ENCODE data around the gene PLB1. TPM values are rescaled to one million over a fixed set of nuclear protein-coding genes. Genes with fewer than 3 reads are reported as not detected.
A peak's percentile ranks its signal among the peaks of the same experiment; 100 is the strongest.

PLB1 gene
- polyA plus RNA-seq (2011; rRNA removed) (0.38 and 0.39 TPM in 2 replicates), polyA minus RNA-seq (2011; rRNA and poly(A)+ RNA removed) (0.71 and 0.82 TPM in 2 replicates)

- DNase-seq (ENCODE audit: low read depth): no peak
- no peaks in the 10 kb centered on the region for H3K36me3 ChIP-seq (ENCODE audit: control insufficient read depth, insufficient read depth, low read length)
- ChIA-PET CTCF (no interaction called here), POLR2A (no interaction called here)
- TF ChIP-seq CTCF (IDR thresholded peaks at IDR 0.05; ENCODE audit: insufficient read depth, low read depth, low read length): no peak
- no peak within 1 kb of the TSS for H3K4me3 ChIP-seq (ENCODE audit: low read depth, low read length)
- H3K27me3 ChIP-seq (ENCODE audit: control insufficient read depth, insufficient read depth, low read length): peaks cover 26% of the 10 kb centered on the region
These were observed at the start of gene PLB1 for GRCh38 chr2:28495551-28496250. Gene PLB1 (plus strand): TSS chr2:28496060. CDS start chr2:28496115, 55 bp downstream.

GRCh38 chr2:28446531-28446930 lies 49.3 kb upstream of the PLB1 start:
- no peak overlapping the region for H3K4me3 ChIP-seq (ENCODE audit: low read depth, low read length)
- no peaks in the 10 kb centered on the region for H3K36me3 ChIP-seq (ENCODE audit: control insufficient read depth, insufficient read depth, low read length)
- POLR2A ChIA-PET: interaction anchor here (0.6 kb wide), 1 partner anchor 11 kb away, joined by 4 read pairs; no protein-coding TSS in a partner anchor
- no peaks in the 10 kb centered on the region for H3K27me3 ChIP-seq (ENCODE audit: control insufficient read depth, insufficient read depth, low read length)
- TF ChIP-seq CTCF (IDR thresholded peaks at IDR 0.05; ENCODE audit: insufficient read depth, low read depth, low read length): no peak
- DNase-seq (ENCODE audit: low read depth): no peak
- CTCF ChIA-PET: interaction anchor here (0.7 to 1.6 kb wide), 6 partner anchors 14 to 729 kb away, joined by 3 to 6 read pairs (median 3); no protein-coding TSS in a partner anchor

GRCh38 chr2:28447086-28447485 lies 48.8 kb upstream of the PLB1 start:
- CTCF ChIA-PET: interaction anchor here (0.7 to 1.6 kb wide), 4 partner anchors 51 to 723 kb away, joined by 3 to 6 read pairs (median 4); no protein-coding TSS in a partner anchor
- POLR2A ChIA-PET: no interaction called here
- Histone ChIP-seq H3K27me3 (ENCODE audit: control insufficient read depth, insufficient read depth, low read length) (no peaks in the 10 kb centered on the region), H3K4me3 (ENCODE audit: low read depth, low read length) (no peak overlapping the region), H3K36me3 (ENCODE audit: control insufficient read depth, insufficient read depth, low read length) (no peaks in the 10 kb centered on the region)
- TF ChIP-seq CTCF (IDR thresholded peaks at IDR 0.05; ENCODE audit: insufficient read depth, low read depth, low read length): no peak
- DNase-seq (ENCODE audit: low read depth): no peak

- no peaks in the 10 kb centered on the region for H3K27me3 ChIP-seq (ENCODE audit: control insufficient read depth, insufficient read depth, low read length)
- ChIA-PET CTCF (interaction anchor here (0.6 to 1.7 kb wide), 5 partner anchors 34 to 744 kb away, joined by 3 to 4 read pairs (median 3); no protein-coding TSS in a partner anchor), POLR2A (interaction anchor here (0.5 to 0.8 kb wide), 2 partner anchors 19 to 742 kb away, joined by 3 to 4 read pairs; no protein-coding TSS in a partner anchor)
- H3K36me3 ChIP-seq (ENCODE audit: control insufficient read depth, insufficient read depth, low read length): no peaks in the 10 kb centered on the region
- H3K4me3 ChIP-seq (ENCODE audit: low read depth, low read length): no peak overlapping the region
- TF ChIP-seq CTCF (IDR thresholded peaks at IDR 0.05; ENCODE audit: insufficient read depth, low read depth, low read length): no peak
- peak; percentile 86 for DNase-seq (ENCODE audit: low read depth)
These were observed 47.7 kb upstream of the PLB1 start for GRCh38 chr2:28447943-28448792.

- CTCF ChIA-PET: interaction anchor here (0.8 to 1.7 kb wide), 4 partner anchors 35 to 745 kb away, joined by 3 to 4 read pairs (median 3); no protein-coding TSS in a partner anchor
- Histone ChIP-seq H3K27me3 (ENCODE audit: control insufficient read depth, insufficient read depth, low read length) (no peaks in the 10 kb centered on the region), H3K36me3 (ENCODE audit: control insufficient read depth, insufficient read depth, low read length) (no peaks in the 10 kb centered on the region), H3K4me3 (ENCODE audit: low read depth, low read length) (no peak overlapping the region)
- TF ChIP-seq CTCF (IDR thresholded peaks at IDR 0.05; ENCODE audit: insufficient read depth, low read depth, low read length): no peak
- POLR2A ChIA-PET: no interaction called here
- no peak for DNase-seq (ENCODE audit: low read depth)
These were observed 47.1 kb upstream of the PLB1 start for GRCh38 chr2:28448793-28449100.
